ENCODE measurements around the gene ZBTB20. TPM values are rescaled to one million over a fixed set of nuclear protein-coding genes. Genes with fewer than 3 reads are reported as not detected.

ZBTB20 gene
- total and polyA plus RNA-seq, 7 donors = 0.40 to 74.9 (median 41.7) TPM

DNA sequence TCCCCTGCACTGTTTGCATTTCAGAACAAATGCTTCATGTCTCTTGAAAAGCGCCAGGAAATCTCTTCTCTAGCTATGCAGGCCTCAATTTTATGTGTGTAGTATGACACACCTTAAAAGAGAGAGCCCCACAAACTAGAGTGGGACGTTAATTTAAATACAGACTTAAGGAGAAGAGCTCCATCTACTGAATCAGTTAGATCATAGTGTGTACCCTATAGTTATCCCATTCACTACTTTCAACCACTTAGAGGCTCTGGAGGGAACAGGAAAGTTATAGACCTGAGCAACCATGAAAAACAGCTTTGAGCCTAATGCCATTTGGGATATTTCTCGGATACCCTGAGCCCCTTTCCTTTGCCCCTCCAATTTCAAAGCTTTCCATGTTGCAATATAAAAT is 699.5 kb downstream of the ZBTB20 start:
- 43 to 60% (median 44%) methylated on average over 3 of the region's 3 CpGs for WGBS, 3 donors
- intact Hi-C loops (cut with DNase I) = loop anchor here in 1 of 2 donors (10.0 kb wide), 1 partner anchor 63 kb away; no protein-coding TSS in a partner anchor
- peaks cover 85% of the 10 kb centered on the region for H3K4me1 ChIP-seq

GRCh38 chr3:114446600-114446999 is 700.5 kb downstream of the ZBTB20 start:
- no peak for TF ChIP-seq CTCF (IDR thresholded peaks at IDR 0.05)
- H3K27me3 ChIP-seq (ENCODE audit: insufficient read depth in 3 of 3, low read length in 2 of 3) = no peaks in the 10 kb centered on the region
- peak overlapping the region; percentile 18 for H3K27ac ChIP-seq
- peaks cover 85% of the 10 kb centered on the region for H3K4me1 ChIP-seq
- H3K4me3 ChIP-seq = no peak overlapping the region
- no peaks in the 10 kb centered on the region for H3K9me3 ChIP-seq
- no peaks in the 10 kb centered on the region for H3K36me3 ChIP-seq (ENCODE audit: insufficient read depth in 1 of 2, low read depth in 1 of 2)
- DNase-seq (peak in 1 of 2 donors; percentile 48), ATAC-seq (no peak)
- WGBS, 3 donors = 16 to 26% (median 25%) methylated on average over 5 of the region's 5 CpGs
- intact Hi-C loops (cut with DNase I) = loop anchor here in 1 of 2 donors (10.0 kb wide), 1 partner anchor 62 kb away; no protein-coding TSS in a partner anchor

More for the DNA sequence above, 699.5 kb downstream of the ZBTB20 start:
- Histone ChIP-seq H3K9me3 (no peaks in the 10 kb centered on the region), H3K27ac (peak overlapping the region; percentile 33), H3K36me3 (ENCODE audit: insufficient read depth in 1 of 2, low read depth in 1 of 2) (no peaks in the 10 kb centered on the region), H3K27me3 (ENCODE audit: insufficient read depth in 3 of 3, low read length in 2 of 3) (no peaks in the 10 kb centered on the region), H3K4me3 (no peak overlapping the region)
- no peak for DNase-seq
- ATAC-seq = peak in 2 of 4 donors; percentile 24 to 26
- TF ChIP-seq CTCF (IDR thresholded peaks at IDR 0.05) = no peak

DNA sequence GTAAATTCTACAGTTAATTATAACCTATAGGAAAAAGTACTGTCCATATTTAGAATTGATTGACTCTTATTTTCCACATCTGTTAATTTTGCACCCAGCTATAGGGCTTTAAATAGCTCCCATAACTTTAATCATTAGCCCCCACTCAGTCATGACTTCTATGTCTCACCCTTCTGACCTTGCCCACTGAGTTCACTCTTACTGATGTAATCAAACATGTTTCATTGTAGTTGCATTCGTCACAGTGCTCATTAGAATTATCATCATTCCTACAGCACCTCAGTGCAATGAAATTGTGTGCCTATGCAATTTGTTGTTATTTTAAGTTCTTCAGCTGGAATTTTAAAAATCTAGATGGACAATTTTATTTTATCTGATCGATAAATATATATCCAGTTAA is 701.9 kb downstream of the ZBTB20 start:
- Histone ChIP-seq H3K27ac (no peak overlapping the region), H3K36me3 (ENCODE audit: insufficient read depth in 1 of 2, low read depth in 1 of 2) (no peaks in the 10 kb centered on the region), H3K9me3 (no peaks in the 10 kb centered on the region), H3K4me1 (peaks cover 85% of the 10 kb centered on the region), H3K27me3 (ENCODE audit: insufficient read depth in 3 of 3, low read length in 2 of 3) (no peaks in the 10 kb centered on the region), H3K4me3 (no peak overlapping the region)
- intact Hi-C loops (cut with DNase I) = loop anchor here in 1 of 2 donors (10.0 kb wide), 1 partner anchor 60 kb away; no protein-coding TSS in a partner anchor
- ATAC-seq (peak in 2 of 4 donors; percentile 43 to 45), DNase-seq (no peak)
- TF ChIP-seq CTCF (IDR thresholded peaks at IDR 0.05) = no peak
- 54 to 74% (median 55%) methylated on average over 2 of the region's 2 CpGs for WGBS, 3 donors

DNA sequence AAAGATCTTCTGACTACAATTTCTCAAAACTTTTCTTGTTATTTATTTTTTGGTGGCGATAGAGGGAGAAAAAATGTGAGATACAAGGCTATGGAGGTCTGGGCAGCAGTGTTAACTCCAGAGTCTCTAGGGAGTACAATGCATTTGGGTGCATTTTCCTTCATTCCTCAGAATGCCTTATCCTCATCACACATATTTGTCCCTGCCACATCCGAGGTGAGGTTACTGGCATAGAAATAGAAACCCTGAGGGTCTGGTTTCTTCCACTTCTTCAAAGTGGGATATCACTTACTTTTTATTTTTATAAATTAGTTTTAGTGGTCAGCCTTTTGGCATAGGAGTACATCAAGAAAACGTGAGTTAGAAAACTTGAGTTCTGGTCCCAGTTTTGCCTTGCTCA is 702.9 kb downstream of the ZBTB20 start:
- Histone ChIP-seq H3K36me3 (ENCODE audit: insufficient read depth in 1 of 2, low read depth in 1 of 2) (no peaks in the 10 kb centered on the region), H3K4me1 (peaks cover 85% of the 10 kb centered on the region), H3K9me3 (no peaks in the 10 kb centered on the region), H3K27me3 (ENCODE audit: insufficient read depth in 3 of 3, low read length in 2 of 3) (no peaks in the 10 kb centered on the region), H3K27ac (no peak overlapping the region), H3K4me3 (no peak overlapping the region)
- TF ChIP-seq CTCF (IDR thresholded peaks at IDR 0.05) = no peak
- 32 to 53% (median 35%) methylated on average over 3 of the region's 3 CpGs for WGBS, 3 donors
- ATAC-seq (no peak), DNase-seq (no peak)
- intact Hi-C loops (cut with DNase I) = loop anchor here in 1 of 2 donors (10.0 kb wide), 1 partner anchor 59 kb away; no protein-coding TSS in a partner anchor

DNA sequence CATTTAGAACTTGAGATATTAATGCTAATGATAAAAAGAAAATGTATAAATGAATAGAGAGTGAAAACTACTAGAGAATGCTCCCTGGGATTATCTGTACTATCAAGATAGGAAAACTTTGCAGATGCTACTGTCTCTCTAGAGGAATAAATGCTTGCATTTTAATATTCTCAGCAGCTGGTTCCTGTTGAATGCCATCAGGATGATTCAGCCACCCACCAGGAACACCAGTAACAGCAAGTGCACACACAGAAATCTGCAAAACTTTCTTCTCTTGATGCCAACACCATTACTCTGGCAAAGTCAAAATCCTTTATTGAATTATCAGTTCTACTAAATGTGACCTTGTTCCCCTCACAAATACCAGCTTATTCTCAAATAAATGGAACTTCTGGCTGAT is 704.8 kb downstream of the ZBTB20 start:
- ATAC-seq (peak in 3 of 4 donors; percentile 60 to 75 (median 62)), DNase-seq (no peak)
- Histone ChIP-seq H3K36me3 (ENCODE audit: insufficient read depth in 1 of 2, low read depth in 1 of 2) (no peaks in the 10 kb centered on the region), H3K27me3 (ENCODE audit: insufficient read depth in 3 of 3, low read length in 2 of 3) (no peaks in the 10 kb centered on the region), H3K9me3 (no peaks in the 10 kb centered on the region), H3K4me1 (peaks cover 87% of the 10 kb centered on the region), H3K4me3 (no peak overlapping the region), H3K27ac (no peak overlapping the region)
- no peak for TF ChIP-seq CTCF (IDR thresholded peaks at IDR 0.05)
- intact Hi-C loops (cut with DNase I) = loop anchor here in 1 of 2 donors (10.0 kb wide), 1 partner anchor 57 kb away; no protein-coding TSS in a partner anchor

Measured in psoas muscle (tissue), 8 donors.